Frontal cortex (tissue), 4 donors: Measurements from ENCODE around the gene ACLY. TPM values are rescaled to one million over a fixed set of nuclear protein-coding genes. Genes with fewer than 3 reads are reported as not detected.

Source experiments
- DNase-seq, 2 donors: peaks; one replicate each; pipeline ENCODE4 v3.0.0; 2012; ENCODE audit warnings: low spot score in 2 of 2
- FAIRE-seq: peaks from 2 replicates; lab custom pipeline; 2012; peaks lifted over from hg19 to GRCh38; lab: Jason Lieb, UNC
- total RNA-seq: library from RNA; depleted of rRNA; stranded (reverse); fragments of >200 nt; gene quantifications from one replicate; pipeline ENCODE4 v1.2.3, GENCODE V29; 2014
- donor health status: control.
- donor health status: control.
- donor health status: control.

The ACLY gene
- total RNA-seq, 1 donor from 2014 or later, result 140 TPM

DNA sequence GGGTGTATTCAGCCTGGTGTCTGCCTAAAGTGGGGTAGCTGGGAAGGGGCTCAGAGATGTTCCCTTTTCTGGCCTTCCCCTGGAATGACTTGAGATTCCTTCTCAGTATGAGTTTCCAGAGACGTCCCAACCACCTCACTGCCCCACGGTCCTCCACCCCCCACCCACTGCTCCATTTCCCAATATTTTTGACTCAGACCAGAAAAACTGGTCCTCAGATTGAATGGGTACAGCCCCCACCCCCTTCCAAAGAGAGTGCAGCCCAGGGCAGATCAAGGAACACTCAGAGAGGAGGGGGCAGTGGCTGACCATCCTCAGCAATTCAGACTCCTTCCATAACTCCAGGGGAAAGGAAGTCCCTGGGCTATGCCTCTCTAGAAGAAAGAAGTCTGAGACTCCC is 3.2 kb downstream of the ACLY start:
- FAIRE-seq, result no peak
- no peak for DNase-seq

DNA sequence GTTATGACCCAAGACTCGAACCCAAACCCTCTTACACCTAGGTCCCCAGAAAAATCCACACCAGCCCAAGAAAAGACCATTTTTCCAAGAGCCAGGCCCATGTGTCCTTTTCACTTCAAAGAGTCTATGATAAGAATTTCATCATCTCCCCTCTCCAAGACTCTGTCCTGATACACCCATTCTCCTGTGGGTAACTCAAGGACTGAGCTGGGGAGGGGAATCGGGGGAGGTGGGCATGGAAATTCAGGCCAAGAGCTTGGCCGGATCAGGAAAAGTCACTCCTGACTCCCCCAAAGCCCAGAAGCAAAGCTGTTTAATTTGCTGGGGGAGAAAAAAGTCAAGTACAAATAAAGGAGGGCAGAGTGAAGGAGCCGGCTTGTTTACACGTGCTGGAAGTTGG is 3.7 kb downstream of the ACLY start:
- DNase-seq (no peak), FAIRE-seq (no peak)

DNA sequence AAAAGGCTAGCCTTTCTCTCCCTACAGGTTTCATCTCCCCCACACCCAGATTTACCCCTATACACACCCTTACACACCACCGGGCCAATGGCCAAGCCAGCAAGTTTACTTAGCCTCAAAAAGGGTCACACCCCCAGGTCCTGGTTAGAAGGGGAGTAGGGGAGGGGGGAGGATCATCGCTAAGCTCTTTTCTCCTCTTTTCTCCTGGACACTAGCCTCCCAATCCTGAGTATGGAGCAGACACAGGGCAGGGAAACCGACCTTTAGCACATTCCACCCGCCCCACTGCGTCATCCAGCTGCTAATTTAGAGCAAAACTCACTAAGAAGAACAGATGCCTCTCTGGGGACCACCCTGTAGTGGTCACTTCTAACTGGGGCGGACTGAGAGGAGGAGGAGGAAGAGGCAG is 4.4 kb downstream of the ACLY start:
- FAIRE-seq (no peak), DNase-seq (no peak)

DNA sequence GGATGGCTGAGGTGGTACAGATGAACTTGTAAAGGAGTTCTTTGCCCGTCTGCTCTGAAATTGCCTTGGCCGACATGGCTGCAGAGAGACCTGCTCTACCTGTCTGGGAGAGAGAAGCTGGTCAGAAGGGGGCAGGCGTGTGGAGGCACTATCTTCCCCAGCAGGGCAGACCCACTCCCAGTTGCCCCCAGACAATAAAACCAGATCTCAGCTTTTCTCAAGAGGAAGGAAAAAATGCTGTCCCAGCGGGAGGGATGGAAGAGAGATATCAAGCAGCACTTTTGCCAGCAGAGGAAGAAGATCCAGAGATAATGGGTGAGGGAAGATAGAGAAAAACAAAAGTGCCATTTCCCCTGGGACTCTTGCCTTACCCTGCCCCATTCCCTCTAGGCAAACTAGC is 5.0 kb downstream of the ACLY start:
- FAIRE-seq, result no peak
- DNase-seq, result no peak

DNA sequence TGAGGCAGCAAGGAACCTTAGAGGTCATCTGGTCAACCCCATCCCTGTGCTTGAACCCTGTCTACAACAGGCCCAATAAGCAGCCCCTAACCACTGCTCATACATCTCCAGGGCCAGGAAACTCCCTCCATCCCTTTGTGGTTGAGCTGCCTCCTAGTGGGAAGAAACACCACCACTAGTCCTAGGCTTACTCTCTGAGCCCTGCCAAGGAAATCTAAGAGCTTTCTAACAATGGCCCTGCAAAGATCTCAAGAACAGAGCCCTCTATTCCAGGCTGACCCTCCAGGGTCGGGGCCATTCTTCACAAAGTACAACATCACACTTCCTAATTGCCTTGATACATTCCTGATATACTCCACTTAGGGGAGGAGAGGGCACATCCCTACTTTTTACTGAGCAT is 5.8 kb downstream of the ACLY start:
- FAIRE-seq (no peak), DNase-seq (no peak)

DNA sequence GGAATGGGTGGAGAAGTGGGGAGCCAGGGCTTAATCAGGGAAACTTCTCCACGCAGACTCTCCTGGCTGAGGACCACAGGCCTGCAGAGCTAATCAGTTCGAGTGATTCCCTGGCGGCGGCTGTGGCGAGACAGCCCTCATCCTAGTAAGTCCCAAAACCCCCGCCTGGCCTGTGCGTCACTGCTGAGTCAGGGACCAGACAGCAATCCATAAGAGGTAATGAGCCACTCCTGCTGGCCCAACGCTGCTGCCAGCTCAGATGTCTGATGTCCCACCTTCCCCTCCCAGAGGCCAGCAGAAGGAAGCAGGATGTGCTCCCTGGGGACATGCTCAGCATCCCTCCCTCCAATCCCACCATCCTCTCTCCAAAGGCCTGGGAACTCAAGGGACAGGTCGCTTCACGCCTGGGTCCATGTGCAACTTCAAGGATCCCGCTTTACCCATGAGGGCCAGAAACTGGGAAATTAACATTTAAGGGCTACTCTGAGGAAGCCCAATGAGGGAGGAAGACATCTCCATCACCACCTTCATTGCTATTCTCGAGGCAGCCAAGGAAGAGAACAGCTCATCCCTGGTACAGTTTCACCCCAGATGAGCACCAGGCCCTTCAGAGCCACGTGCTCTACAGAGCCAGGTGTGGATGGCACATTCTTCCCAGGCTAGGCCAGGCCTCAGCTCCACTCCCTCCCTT is 7.9 kb downstream of the ACLY start:
- DNase-seq, result no peak
- no peak for FAIRE-seq

DNA sequence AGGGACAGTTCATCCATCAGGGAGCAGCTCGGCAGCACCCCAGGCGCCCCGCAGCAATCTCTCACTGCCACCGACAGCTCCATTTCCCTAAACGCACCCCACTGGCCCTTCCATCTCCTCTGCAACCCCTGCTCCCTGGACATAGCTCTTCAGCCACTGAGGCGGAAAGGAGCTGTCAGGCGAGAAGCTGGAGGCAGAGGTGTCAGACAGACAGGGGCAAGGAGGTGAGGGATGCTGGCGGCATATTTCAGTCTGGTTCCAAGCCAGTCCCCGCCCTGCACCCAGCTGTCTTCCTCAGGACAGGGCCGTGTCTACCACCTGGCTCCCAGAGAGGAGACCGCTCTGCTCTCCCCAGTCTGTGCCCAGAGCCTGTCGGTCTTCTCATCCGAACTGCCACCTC is 9.7 kb downstream of the ACLY start:
- DNase-seq (no peak), FAIRE-seq (no peak)

DNA sequence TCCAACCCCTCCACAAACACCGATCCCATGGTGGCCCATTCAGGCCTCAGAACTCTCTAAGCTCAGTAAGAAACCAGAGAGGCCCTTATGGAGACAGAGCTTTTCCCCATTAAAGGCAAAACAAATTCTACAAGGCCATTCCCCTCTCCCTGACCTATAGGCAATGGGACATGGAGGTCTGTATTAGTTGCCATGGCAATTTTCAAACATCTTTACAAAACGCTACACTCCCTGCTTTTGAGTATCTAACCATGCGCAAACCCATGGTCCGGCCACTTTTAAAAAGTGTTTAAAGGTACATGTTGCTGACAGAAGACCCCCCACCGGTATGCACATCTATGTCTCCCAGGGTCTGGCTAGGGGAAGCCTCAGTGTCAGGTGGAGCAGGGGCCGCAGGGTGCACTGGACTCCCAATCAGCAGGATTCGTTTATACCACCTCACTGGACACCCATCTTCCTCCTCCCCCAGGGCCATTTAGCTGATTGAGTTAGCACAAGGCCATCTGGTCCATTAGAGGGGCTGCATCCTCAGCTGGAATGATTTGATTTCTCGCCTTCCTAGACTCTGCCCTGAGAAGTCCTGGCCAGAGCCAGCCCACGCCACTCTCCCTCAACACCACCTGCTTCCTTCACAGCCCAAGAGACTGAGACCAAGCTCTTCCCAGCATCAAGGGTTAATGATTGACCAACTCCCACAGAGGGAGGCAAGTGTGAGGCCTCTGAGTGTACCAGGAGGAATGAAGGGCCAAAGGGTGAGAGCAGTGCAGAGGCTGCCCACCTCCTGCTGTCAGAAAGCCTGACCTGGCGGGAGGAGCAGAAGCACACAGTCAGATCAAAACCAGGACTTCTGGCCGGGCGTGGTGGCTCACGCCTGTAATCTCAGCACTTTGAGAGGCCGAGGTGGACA is 10.9 kb downstream of the ACLY start:
- FAIRE-seq, result no peak
- DNase-seq, result no peak

DNA sequence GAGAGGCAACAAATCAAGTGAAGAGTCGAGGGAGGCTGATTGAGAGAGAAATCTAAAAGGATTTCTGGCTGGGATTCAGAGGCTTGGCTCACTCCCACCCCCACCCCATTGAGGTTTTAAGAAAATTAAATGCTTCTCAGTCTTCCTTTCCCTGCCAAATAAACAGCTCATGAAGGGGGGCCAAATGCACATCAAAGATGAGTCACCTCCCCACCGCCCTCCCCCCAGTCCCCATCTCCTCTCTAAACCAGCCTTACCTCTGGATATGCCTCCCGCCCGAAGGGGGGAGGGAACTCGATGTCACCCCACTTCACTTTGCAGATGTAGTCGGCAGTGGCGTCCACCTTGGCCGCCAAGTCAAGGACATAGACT is 11.6 kb downstream of the ACLY start:
- FAIRE-seq, result no peak
- no peak for DNase-seq

DNA sequence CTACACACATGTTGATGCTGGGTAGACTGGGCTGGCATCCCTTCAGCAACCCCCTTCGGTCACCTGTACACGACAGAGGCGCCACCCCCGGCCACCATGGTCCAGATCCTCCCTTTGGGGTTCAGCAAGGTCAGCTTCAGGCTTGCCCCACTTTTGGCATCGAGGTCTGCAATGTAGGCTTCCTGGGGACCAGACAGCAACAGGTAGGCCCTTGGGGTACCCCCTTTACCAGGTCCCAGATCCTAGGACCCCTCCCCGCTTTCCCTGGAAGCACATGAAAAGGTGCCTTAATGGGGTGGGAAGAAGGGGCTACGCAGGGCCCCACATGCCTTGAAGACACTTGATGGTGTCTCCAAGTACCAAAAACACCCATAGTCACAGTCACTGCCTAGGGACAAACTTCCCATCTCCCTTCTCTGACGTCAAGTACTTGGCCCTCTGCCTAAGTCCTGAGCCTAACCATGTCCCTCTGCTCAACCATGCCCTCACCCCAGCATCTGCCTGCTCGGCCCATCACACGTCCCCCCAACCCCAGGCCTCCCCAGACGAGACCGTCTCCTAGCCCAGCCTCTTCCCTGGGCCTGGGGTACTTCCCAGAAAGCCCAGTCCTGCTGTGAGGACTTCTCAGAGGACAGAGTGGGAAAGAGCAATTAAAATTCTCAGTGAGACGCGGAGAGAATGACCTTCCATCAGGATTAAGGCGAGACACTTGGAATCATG is 12.1 kb downstream of the ACLY start:
- no peak for DNase-seq
- no peak for FAIRE-seq

DNA sequence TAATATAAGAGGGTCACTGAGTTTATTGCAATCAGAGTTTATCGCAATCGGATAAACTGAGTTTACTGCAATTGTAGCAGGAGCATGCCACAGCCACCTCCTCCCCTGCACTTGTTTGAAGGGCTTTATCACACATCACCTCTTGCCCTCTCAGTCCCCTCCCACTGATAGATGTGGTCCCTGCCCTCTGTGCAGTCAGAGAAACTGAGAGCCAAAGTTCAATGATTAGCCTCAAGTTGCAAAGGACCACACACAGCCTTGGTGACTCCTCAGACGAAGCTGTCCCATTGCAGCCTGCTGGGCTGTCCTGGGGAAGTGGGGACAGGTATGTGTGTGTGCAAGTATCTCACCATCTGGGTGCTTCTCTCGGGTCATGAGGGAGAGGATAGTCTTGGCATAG is 13.6 kb downstream of the ACLY start:
- FAIRE-seq, result no peak
- no peak for DNase-seq

DNA sequence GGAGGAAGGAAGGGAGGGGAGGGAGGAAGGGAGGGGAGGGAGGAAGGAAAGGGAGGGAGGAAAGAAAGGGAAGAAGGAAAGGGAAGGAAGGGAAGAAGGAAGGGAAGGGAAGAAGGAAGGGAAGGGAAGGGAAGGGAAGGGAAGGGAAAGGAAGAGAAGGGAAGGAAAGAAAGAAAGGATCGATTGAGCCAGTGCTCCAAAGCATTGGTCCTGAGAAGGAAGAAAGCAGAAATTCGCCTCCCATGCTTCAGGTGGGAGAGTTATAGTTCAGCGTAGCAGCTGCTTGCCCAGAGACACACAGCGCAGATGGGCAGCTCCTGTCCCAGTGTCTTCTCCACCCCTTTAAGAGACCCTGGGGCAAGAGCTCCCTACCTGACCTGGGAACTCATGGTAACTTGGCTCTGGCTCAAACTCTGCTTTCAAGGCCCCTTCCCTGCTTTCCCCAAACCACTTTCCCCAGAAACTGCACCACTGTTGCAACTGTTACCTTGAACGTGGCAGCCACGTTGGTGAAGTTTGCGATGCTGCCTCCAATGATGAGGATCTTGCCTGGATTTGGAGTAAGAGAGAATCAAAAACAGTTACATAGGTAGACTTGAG is 14.4 kb downstream of the ACLY start:
- FAIRE-seq (no peak), DNase-seq (no peak)

DNA sequence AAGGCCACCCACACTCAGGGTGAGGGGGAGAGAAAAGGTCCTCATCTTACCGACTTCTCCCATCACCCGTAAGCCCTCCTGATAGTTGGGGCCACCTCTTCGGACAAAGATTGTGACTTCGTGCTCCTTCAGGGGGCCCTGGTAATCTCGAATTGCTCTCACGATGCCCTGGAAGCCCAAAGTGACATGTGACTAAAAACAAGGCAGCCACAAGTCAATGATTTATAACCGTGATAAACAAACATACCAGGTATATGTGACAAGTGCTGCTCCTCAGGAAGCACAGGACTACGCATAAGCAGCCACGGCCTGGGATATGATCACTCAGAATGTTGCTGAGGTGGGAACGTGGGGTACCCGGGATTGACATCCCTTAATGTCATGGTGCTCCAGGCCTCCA is 17.1 kb downstream of the ACLY start:
- DNase-seq, result no peak
- no peak for FAIRE-seq

DNA sequence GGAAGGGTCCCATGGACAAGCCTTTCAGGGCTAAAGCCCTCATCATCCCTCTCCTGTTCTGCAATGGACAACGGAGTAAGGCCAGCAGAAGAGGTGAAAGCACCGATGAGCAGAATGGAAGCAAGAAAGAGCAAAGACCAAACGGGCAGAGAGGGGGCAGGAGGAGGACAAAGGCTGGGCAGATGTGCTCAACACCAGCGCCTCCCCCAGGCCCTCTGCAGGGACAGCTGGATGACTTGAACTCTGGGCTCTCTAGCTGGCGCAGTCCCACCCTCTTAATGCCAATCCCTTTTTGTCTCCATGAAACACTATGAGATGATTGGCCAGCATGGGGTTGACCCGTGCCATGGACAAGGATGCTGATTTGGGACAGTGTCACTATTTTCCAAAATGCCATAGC is 22.0 kb downstream of the ACLY start:
- FAIRE-seq (no peak), DNase-seq (no peak)

DNA sequence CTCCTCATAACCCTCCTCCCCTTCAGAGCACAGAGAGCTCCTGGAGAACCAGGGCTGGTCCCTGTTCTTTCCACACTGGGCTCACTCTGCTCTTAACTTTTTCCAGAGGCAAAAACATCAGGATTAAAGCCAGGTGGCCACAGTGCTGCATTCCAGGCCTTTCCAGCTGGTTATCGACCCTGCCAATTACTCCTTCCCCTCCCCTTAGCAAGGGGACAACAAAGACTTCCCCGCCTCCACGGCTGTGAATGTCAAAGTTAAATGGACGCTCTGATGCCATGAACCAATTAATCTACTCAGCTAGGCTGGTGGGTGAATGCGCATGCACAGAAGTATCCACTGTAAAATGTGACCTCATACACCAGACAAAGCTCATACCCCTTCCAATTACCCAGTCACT is 23.1 kb downstream of the ACLY start:
- DNase-seq (no peak), FAIRE-seq (no peak)

DNA sequence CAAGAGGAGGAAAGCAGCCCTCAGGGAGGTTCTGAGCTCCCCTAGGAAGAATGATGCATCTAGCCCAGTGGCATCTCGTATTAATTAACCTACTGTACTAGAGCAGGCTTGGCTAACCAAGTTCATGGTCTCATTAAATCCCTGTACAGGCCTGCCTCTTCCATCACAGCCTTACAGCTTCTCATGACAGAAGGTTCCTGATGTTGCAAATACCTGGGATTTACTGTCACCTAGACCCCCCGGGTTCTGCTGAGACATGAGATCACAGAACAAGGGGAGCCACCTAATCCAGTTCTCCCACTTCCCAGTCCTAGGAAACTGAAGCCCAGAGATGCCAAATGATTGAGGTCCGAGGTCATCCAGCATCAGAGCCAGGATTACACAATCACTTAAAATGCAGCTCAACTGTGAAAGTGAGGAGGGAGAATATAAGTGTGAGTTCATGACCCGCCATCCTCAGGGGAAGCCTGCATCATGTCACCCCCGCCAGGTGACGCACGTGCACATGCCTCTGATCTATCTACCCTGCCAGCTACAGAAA is 23.9 kb downstream of the ACLY start:
- DNase-seq, result no peak
- FAIRE-seq, result no peak

DNA sequence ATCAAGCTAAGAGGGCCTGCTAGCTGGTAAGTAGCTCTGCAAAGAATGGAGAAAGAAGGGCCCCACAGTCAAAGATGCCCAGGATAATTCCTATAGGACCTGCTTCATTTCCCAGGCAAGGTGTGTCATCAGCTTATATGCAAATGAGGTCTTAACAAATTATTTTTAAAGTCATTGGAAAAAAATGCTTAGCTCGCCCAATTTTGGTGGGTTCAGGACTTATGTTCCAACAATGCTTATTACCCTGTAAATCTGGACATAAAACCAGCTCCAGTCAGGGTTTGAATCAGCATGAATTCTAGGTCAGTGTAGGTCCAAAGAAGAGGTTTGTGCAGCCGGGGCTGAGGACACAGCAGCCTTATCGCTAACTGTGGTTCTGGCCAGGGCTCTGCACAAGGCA is 25.4 kb downstream of the ACLY start:
- FAIRE-seq (no peak), DNase-seq (no peak)

DNA sequence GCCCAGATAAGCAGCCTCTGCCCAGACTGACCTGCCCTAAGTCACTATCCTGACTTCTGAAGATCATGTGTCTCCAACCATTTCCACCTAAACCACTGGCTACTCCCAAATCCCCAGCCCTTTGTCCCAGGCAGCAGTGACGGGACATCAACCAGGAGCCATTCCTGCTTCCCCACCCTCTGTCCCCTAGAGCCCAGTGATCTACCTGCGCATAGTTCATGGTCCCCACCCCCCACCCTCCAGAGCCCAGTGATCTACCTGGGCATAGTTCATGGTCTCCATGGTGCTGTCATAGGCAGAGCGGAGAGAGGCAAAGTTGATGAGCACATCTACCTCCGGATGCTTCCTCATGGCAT is 26.8 kb downstream of the ACLY start:
- DNase-seq, result no peak
- FAIRE-seq, result no peak

DNA sequence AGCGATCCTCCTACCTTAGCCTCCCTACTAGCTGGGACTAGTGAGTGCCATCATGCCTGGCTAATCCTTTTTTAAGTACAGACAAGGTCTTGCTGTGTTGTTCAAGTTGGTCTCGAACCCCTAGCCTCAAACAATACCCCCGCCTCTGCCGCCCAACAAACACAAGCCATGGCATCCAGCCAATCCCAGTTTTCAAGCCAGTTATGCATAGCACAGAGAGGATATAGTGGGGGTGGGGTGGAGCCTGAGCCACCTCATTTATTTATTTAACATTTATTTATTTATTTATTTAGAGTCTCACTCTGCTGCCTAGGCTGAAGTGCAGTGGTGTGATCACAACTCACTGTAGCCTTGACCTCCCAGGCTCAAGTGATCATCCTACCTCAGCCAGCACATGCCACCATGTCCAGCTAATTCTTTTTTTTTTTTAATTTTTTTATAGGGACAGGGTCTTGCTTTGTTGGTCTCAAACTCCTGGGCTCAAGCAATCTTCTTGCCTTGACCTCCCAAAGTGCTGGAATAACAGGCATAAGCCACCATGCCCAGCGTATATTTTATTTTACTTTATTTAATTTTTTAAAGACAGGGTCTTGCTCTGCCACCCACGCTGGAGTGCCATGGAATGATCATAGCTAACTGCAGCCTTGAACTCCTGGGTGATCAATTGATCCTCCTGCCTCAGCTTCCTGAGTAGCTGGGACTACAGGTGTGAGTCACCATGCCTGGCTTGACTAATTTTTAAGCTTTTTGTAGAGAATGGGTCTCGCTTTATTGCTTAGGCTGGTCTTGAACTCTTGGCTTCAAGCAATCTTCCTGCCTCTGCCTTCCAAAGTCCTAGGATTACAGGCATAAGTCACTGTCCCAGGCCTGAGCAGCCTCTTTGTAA is 27.4 kb downstream of the ACLY start:
- no peak for FAIRE-seq
- no peak for DNase-seq
